Measurements from ENCODE around the gene DMRTC1.
"Not testable (repeated sequence)": the region's sequence is repeated elsewhere in the genome, so short reads cannot be mapped to it uniquely, and the experiment has no call there.

- not testable (repeated sequence) for TF ChIP-seq CTCF (IDR thresholded peaks at IDR 0.05); ESRRA (IDR thresholded peaks at IDR 0.05; ENCODE audit: borderline replicate concordance, low read length); TP53 (CRISPR knock-in tag; IDR thresholded peaks at IDR 0.05); HOXA7 (CRISPR knock-in tag; IDR thresholded peaks at IDR 0.05); ZC3H11A (IDR thresholded peaks at IDR 0.05); POLR2A (IDR thresholded peaks at IDR 0.05; ENCODE audit: low read length); SMC3 (IDR thresholded peaks at IDR 0.05); POLR2AphosphoS2 (conservative IDR thresholded peaks at IDR 0.05; ENCODE audit: low read length)
Observed at GRCh38 chrX:72830701-72831100, 112.9 kb downstream of the DMRTC1 start.

Data from A549 (cell line).